GM18508 (cell line): Measurements from ENCODE around the gene FOXL1.

Experiments
- ATAC-seq: cut with Tn5 transposase; IDR thresholded peaks from one replicate; pipeline ENCODE4 v1.9.1; 2021; ENCODE audit warnings: moderate number of reproducible peaks; ENCODE audit not compliant: insufficient read depth, unreplicated experiment

The FOXL1 gene

GRCh38 chr16:86598607-86599565 is 20.5 kb downstream of the FOXL1 start:
- ATAC-seq: no peak

- ATAC-seq: no peak
Observed at GRCh38 chr16:86601356-86601755, 23.0 kb downstream of the FOXL1 start.

GRCh38 chr16:86602521-86602920 is 24.2 kb downstream of the FOXL1 start:
- ATAC-seq: no peak

GRCh38 chr16:86604436-86605193 is 26.3 kb downstream of the FOXL1 start:
- no peak for ATAC-seq

GRCh38 chr16:86605950-86606349 is 27.6 kb downstream of the FOXL1 start:
- no peak for ATAC-seq

- no peak for ATAC-seq
Observed at GRCh38 chr16:86608301-86608747, 30.0 kb downstream of the FOXL1 start.

- ATAC-seq: no peak
Observed at GRCh38 chr16:86609115-86609514, 30.8 kb downstream of the FOXL1 start.

- no peak for ATAC-seq
Observed at GRCh38 chr16:86609661-86610060, 31.3 kb downstream of the FOXL1 start.

GRCh38 chr16:86610779-86611524 is 32.6 kb downstream of the FOXL1 start:
- ATAC-seq: no peak

GRCh38 chr16:86611525-86611855 is 33.1 kb downstream of the FOXL1 start:
- no peak for ATAC-seq

GRCh38 chr16:86611941-86612340 is 33.6 kb downstream of the FOXL1 start:
- ATAC-seq: no peak

- no peak for ATAC-seq
Observed at GRCh38 chr16:86614699-86615098, 36.4 kb downstream of the FOXL1 start.

- ATAC-seq: no peak
Observed at GRCh38 chr16:86616906-86617305, 38.6 kb downstream of the FOXL1 start.

GRCh38 chr16:86618431-86619238 is 40.3 kb downstream of the FOXL1 start:
- ATAC-seq: no peak

- no peak for ATAC-seq
Observed at GRCh38 chr16:86619239-86619794, 41.0 kb downstream of the FOXL1 start.

- no peak for ATAC-seq
Observed at GRCh38 chr16:86620184-86620583, 41.8 kb downstream of the FOXL1 start.

- no peak for ATAC-seq
Observed at GRCh38 chr16:86621966-86622365, 43.6 kb downstream of the FOXL1 start.

- no peak for ATAC-seq
Observed at GRCh38 chr16:86622700-86623615, 44.6 kb downstream of the FOXL1 start.

GRCh38 chr16:86625029-86625428 is 46.7 kb downstream of the FOXL1 start:
- no peak for ATAC-seq
